Daoy (cell line): ENCODE results near the gene IFNG. TPM values are rescaled to one million over a fixed set of nuclear protein-coding genes. Genes with fewer than 3 reads are reported as not detected.

Source experiments
- DNase-seq: peaks from one replicate; pipeline ENCODE4 v3.0.0-alpha.2; 2015; ENCODE audit warnings: low read depth
- total RNA-seq: library from RNA; depleted of rRNA; stranded (reverse); fragments of >200 nt; shearing (Covaris generic); gene quantifications from 2 replicates; pipeline ENCODE4 v1.2.3, GENCODE V29; 2014

The IFNG gene
- total RNA-seq, 1 experiment from 2014 or later = not detected

GRCh38 chr12:68169213-68169889 is 9.8 kb upstream of the IFNG start:
- no peak for DNase-seq

GRCh38 chr12:68166317-68166831 is 6.8 kb upstream of the IFNG start:
- no peak for DNase-seq

GRCh38 chr12:68163560-68164081 is 4.1 kb upstream of the IFNG start:
- no peak for DNase-seq

- DNase-seq = no peak
Measured at GRCh38 chr12:68162374-68162773, 2.8 kb upstream of the IFNG start.

GRCh38 chr12:68158432-68158831 is 1.1 kb downstream of the IFNG start:
- no peak for DNase-seq

GRCh38 chr12:68157380-68157779 is 2.2 kb downstream of the IFNG start:
- DNase-seq = no peak

GRCh38 chr12:68156636-68157035 is 2.9 kb downstream of the IFNG start:
- no peak for DNase-seq

GRCh38 chr12:68154779-68155178 is 4.8 kb downstream of the IFNG start:
- DNase-seq = no peak

GRCh38 chr12:68148261-68148951 is 11.1 kb downstream of the IFNG start:
- DNase-seq = no peak

GRCh38 chr12:68140556-68140955 is 19.0 kb downstream of the IFNG start:
- DNase-seq = no peak

- DNase-seq = no peak
Measured at GRCh38 chr12:68139941-68140340, 19.6 kb downstream of the IFNG start.

- DNase-seq = no peak
Measured at GRCh38 chr12:68139001-68139400, 20.5 kb downstream of the IFNG start.

- DNase-seq = no peak
Measured at GRCh38 chr12:68138480-68138879, 21.1 kb downstream of the IFNG start.

- no peak for DNase-seq
Measured at GRCh38 chr12:68137335-68137830, 22.2 kb downstream of the IFNG start.

GRCh38 chr12:68135520-68135919 is 24.0 kb downstream of the IFNG start:
- no peak for DNase-seq

GRCh38 chr12:68131867-68132414 is 27.6 kb downstream of the IFNG start:
- no peak for DNase-seq

- no peak for DNase-seq
Measured at GRCh38 chr12:68129979-68130378, 29.6 kb downstream of the IFNG start.

GRCh38 chr12:68122236-68122920 is 37.2 kb downstream of the IFNG start:
- no peak for DNase-seq

- DNase-seq = no peak
Measured at GRCh38 chr12:68121143-68121542, 38.4 kb downstream of the IFNG start.

- DNase-seq = peak; percentile 9
Measured at GRCh38 chr12:68119724-68120211, 39.8 kb downstream of the IFNG start.

- DNase-seq = no peak
Measured at GRCh38 chr12:68119250-68119649, 40.3 kb downstream of the IFNG start.
